SIG-M5 treated with dmso at 0.1 percent for 504 hours (cell line): Measurements from ENCODE around the gene PPP6R3.

ENCODE experiments used
- DNase-seq: peaks from one replicate; lab custom pipeline; 2025; ENCODE audit not compliant: unreplicated experiment; lab: John Stamatoyannopoulos, UW

The PPP6R3 gene

DNA sequence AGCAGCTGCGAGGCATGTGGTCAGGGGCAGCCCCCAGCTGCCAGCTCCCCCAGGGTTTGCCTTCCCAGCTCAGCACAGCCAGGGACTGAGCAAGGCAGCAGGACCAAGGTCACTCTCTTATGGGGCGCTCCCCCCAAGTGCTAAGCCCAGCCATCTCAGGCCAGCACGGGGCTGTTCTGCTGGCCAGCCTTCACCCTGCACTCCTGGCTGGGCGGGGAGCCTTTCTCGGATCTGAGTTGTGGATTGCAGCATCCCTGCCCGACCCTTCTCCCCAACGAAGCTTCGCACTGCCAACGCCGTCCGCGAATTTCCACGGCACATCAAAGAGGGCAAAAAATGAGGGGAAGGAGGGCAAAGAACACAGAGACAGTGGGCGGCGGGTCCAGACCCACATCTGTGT is 181.3 kb downstream of the PPP6R3 start:
- no peak for DNase-seq

DNA sequence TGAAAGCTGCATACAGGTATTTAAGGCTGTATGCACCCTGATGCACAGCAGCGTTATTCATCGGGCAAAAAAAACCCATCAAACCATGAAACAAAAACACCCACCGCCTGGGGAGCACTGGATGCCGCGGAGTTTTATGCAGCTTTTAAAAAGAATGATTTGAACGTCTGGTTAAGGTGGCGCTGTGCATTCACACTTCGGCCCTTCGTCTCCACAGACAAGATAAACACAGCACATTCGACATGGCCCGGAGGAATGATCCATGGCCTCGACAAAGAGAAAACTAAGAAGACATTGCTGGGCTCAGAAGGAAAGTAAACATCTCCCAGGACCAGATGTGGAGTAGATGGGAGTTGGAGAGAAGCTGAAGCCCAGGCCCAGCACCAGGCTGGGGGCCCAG is 183.0 kb downstream of the PPP6R3 start:
- DNase-seq = no peak

DNA sequence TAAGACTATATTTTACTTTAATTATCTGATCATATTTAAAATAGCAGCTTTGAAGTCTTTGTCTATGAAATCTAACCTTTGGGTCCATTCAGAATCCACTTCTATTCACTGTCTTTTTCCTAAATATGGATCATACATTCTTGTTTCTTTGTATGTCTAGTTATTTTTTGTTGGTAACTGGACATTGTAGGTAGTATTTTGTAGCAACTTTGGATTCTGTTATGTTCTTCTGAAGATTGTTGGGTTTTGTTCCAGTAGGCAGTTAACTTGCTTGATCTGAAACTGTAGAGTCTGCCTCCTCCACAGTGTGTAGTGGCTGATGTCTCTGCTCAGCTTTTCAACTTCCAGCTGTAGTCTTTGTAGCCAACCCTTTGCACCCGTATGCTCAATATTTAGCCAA is 186.3 kb downstream of the PPP6R3 start:
- no peak for DNase-seq

DNA sequence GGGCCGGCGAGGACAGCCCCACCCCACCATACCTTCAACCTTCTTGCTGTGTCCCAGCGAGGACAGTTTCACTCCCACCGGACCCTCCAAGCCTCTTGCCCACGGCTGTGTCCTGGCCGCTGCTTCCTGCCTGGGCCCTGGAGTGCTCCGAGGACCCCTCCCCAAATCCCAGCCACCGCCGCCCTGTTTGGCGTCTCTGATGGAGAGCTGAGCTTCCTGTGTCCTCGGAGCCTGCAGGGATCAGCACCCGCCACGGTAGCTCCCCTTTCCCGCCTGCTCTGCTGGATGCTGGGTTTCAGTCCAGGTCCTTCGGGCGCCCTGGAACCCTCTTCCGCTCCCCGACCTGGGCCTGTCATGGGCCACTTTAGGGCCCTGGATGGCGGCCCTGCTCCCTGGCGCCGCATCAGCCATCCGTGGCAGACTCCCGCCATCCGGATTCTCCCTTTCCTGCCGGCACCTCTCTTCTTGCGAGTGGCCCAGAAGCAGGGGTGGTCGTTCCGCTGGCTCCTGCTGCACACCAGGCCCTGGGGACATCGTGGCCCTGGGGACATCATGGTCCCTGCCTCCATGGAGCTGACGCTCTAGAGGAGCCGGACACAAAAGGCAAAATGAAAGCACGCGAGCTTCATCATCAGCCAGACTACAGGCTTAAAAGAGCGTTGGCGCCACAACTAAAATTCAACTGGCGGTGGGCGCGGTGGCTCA is 189.5 kb downstream of the PPP6R3 start:
- no peak for DNase-seq

DNA sequence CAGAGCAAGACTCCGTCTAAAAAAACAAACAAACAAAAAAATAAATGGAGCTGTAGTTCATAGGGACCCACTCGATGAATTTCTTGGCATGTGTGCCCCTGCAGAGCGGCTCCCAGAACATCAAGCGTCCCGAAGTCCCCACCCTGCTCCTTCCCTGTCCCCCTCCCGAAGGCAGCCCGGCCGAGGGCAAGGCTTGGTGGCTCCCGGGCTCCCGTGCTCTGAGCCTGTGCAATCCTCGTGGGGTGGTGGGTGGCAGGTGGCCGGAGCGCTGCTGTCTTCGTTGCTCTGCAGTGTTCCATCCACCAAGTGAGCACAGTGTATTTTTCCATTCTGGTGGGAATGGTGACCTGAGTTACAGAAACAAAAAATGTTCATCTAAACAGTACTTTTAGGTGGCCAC is 190.2 kb downstream of the PPP6R3 start:
- no peak for DNase-seq

DNA sequence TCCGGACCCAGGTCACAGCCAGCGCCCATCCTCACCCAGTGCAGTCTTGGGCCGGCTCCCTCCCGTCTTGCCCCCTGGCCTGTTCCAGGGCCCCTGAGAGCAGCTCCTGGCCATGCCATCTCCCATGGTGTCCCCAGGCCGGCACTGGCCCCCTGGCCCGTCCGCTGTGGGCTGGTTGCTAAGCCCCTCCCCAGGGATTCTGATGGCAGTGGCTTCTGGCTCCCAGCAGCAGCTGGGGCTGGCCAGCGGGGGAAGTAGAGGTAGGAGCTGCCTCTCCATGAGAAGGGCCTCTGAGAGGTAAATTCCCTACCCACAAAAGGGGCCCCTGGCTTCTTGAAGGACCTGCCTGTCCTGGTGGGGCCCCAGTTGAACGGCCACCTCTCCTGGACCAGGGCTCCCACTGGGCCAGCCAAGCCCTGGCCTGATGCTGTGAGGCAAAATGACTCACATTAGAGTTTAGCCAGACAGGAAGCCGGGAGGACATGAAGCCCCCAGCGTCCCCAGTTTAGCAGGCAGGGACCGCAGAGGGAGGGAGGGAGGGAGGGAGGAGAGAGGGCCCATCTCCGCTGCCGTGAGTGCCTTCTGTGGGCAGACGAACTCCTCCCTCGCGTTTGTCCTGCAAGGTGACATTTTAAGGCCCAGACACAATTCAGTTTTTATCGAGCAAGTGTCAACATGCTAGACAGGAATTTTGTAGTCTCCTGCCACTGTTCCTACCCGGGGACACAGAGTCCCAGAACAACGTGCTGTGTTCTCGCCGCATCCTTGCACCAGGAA is 190.8 kb downstream of the PPP6R3 start:
- DNase-seq = no peak

DNA sequence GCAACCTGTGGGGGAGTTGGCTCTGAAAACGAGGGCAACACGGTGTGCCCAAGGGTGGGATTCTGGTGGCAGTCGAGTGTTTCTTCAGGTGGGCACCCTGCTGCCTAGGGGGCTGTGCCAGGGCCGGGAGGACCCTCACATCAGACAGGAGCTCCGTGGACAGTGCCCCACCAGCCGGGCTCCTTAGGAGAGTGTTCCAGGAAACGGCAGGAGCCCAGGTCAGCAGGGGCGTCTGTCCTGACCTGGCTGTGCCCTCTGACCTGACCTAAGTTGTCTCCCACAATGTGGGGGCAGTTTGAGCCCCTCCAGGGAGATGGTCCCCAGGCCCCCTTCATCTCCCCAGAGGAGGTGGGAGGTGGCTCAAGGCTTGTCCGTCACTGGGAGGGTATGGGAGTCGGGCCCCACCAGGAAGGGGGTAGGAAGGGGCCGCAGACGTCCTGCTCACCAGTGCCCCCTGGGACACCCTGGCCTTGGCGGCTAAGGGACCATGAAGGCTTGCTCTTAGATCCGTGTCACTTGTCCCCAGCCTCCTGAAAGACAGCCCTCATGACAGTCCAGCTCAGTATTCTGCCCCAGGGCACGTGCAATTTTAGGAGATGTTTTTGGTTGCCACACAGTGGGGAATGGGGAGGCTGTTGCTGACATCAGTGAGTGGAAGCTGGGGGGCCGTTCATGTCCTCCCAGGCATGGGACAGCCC is 191.6 kb downstream of the PPP6R3 start:
- no peak for DNase-seq

DNA sequence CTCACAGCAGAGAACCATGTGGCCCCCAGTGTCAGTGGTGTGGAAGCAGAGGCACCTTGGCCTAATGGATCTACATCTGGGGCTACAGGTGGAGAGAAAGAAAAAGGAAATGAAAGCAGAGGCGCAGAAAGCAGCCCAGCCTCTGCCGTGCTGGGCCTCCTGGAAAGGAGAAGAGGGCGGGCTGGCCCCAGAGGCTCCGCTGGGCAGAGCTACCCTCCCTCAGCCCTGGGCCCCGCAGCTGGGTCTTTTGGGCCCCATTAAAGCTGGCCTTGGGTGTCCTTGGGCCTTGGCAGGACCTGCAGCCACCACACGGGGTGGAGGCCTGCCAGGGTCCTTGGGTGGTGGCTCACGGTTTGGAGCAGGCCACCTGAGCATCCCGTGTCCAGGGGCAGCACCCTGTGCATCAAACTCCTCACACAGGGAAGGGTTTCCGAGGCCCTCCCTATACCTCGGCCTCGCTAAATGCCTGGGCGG is 192.2 kb downstream of the PPP6R3 start:
- no peak for DNase-seq

DNA sequence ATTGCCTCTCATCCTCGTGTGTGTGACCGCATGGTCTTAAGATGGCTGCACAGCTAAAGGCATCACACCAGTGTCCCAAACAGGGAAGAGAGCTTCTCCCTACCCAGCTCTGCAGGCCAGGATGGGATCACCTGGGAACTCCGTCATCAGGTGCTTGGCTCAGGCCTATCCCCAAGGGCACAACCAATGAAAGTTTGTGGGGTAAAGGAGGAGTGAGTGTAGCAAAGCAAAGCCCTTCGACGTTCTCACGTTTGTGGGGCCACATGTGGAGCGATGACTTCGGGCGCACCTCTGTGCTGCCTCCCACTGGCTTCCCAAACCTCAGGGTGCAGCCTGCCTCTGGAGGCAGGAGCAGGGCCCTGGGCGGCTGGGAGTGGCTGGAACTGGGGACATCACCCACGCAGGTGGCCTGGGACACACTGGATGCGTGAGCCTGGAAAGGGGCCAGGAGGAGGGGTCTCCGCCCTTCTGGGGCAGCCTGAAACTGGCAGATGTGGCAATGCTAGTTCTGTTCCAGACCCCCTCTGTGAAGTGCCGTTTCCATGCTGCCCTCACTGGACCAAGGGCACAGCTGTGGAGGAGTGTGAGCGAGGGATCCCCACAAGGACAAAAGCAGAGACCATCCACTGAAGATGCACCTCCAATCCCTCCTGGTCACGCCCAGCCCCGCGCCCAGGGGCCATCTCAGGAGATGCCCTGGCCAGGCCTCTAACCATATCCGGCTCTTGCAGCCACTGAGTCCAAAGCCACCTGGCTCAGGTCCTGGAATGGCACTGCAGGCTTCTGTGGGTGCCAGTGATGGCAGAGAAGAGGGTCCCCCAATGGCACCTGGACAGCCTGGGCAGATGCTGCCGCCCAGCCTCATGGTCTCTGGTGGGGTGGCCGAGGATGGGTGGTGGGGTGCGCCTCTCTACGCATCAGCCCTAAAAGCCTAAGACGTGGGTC is 193.2 kb downstream of the PPP6R3 start:
- DNase-seq = no peak

DNA sequence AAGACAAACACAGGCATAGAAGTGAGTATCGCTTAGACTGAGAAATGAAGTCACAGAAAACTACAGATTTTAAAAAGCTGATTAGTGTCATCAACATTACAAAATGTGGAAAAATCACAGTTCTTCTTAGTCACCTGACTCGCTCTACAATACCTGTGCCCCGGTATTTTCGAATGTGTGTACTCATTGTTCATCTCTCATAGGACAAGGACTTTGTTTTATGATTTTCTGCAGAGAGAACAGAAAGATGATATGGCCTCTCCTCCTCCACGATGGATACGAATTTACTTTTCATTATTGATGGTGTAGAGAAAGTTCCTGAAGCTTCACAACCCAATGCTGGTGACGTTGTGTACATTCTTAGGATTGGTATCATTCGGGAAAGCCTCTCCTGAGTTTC is 194.4 kb downstream of the PPP6R3 start:
- DNase-seq = no peak

DNA sequence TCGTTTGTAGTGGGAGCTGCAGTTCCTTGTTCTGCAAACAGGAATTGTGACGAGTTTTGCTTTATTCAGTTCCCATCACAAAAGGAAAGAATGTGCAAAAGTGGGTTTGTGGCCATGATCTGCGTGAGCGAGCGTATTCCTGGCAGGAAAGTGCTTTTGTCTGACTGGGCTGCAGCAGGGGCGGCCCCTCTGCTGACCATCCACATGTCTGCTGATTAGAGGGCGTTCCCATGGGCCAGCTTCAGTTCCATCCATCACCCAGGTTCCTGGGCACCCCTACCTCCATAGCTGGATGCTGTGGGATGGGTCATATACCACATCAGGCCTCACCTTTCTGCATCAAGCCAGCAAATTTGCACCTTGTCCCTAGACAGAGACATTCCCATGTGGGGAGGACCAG is 194.9 kb downstream of the PPP6R3 start:
- DNase-seq = no peak

DNA sequence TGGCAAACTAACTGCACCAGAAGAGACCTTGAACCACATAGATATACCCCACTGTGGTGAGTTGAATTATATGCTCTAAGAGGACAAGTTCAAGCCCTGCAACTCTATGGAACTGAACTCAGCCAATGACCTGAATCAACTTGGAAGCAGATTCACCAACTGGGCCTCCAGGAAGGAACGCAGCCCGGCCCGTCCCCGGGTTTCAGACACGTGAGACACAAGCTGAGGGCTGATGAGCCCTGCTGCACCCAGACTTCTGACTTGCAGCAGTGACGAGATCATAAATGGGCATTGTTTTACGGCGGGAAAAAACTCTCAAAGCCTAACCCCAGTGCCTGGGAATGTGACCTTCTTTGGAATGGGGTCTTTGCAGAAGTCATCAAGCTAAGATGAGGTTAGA is 195.3 kb downstream of the PPP6R3 start:
- no peak for DNase-seq

DNA sequence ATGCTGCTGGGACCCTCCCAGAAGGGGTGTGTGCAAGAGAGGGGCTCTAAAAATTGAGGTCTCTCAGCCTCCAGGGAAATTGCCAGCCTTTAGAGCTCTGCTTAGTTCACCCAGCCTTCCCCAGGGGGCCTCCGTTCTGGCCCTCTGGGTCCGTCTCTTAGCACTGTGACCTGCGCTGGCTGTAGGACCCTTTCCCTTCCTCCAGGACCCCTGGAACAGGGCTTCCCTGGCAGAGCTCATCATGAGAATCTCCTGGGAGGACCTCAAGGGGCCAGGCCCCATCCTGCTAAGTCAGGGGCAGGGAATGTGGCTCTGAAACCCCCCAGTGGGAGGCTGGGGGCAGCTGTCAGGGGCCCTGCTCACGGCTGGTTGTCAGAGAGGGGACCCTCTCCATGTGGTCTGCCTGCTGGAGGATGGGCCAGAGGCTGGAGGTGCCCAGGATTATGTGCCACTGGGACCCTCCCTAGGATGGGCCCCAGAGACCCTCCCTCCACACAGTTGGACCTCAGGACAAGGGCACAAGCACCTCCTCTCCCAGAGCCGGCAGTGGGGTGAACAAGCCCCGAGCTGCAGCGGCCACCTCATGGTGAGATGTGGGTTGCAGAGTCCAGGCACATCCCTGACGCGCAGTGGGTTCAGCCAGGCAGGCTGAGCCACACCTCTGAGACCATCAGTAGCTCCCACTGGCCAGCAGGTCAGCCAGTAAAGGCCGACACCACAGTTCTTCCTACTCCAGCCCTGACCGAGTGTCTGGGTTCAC is 196.6 kb downstream of the PPP6R3 start:
- DNase-seq = no peak

DNA sequence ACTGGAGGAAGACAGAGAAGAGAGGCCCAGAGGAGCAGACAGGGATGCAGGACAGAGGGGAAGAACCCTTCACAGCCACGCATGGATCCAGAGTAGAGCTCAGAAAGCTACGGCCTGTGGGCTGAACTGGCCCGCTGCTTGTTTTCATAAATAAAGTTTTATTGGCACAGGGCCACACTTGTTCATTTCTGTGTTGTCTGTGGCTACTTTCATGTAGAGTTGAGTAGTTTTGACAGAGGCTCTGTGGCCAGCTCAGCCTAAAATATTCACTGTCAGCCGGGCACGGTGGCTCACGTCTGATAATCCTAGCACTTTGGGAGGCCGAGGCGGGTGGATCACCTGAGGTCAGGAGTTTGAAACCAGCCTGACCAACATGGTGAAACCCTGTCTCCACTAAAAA is 197.5 kb downstream of the PPP6R3 start:
- no peak for DNase-seq

DNA sequence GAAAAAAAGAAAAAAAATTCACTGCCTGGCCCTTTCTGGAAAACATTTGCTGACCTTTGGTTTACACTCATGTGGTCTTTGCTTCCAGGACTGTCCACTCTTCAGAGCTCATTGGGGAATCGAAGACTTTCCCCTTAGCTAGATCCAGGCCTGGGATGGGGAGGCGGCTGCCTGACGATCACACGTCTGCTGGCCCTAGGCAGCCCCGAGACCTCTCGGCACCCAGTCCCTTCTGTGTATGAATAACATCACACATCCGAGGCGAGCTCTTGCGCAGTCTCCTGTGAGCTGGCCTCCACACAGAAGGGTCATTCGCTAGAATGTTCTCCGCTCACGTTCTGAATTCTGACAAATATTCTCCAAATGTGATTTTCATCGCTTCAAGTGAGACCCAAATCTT is 198.1 kb downstream of the PPP6R3 start:
- no peak for DNase-seq

DNA sequence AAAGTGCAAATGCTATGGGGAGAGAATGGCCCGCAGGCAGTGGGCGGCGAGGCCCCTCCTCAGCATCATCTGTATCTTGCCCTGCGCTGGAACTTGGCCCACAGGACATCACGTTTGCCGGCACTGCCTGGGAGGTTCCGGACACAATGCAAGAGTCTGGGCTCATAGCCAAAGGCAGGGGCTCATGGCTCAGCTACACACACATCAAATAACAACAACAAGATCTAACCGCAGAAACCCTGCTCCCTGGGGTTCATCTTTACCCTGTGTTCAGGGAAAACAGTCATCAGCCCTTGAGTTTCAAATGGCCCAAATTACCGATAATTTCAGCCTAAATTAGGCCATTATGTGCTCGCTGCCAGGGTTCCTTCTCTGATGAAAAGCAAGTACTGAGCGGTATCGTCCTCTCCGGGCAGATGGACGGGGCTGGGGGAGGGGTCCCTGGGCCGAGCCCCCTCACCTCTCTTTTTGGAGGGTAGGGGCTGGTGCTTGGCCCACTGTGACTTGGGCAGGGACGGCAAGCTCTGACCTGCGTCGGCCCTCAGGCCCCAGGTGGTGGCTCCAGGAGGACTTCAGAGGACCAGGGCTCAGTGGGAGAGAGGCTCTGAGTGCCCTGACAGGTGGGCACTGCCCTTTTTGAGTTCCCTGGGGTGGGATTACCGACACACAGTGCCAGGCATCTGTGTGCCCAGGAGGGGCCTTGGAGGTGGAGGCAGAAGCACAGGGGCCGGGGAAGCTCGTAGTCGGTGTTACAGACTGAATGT is 198.8 kb downstream of the PPP6R3 start:
- DNase-seq = no peak

DNA sequence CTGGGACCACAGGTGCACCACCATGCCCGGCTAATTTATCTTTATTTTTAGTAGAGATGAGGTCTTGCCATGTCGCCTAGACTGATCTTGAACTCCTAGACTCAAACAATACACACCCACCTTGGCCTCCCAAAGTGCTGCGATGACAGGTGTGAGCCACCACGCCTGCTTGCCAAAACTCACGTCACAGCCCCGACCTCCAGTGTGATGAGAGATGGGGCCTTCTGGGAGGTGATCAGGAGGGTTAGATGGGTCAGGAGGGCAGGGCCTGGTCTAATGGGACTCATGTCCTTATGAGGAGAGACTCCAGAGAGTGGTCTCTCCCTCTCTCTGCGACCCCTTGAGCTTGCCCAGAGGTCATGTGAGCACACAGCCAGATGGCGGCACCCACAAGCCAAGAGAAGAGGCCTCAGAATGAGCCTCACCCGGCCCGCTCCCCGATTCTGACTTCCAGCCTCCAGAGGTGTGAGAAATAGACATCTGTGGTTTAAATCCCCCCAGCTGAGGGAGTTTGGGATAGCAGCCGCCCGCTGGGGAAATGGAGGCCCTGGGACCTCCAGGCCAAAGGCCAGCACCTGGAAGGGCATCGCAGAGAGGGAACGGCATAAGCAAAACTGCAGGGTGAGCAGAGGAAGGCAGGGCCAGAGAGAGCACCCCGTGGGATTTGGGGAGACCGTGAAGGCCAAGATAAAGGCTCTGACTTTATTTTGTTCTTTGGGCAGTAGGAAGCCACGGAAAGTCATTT is 199.7 kb downstream of the PPP6R3 start:
- DNase-seq = no peak

DNA sequence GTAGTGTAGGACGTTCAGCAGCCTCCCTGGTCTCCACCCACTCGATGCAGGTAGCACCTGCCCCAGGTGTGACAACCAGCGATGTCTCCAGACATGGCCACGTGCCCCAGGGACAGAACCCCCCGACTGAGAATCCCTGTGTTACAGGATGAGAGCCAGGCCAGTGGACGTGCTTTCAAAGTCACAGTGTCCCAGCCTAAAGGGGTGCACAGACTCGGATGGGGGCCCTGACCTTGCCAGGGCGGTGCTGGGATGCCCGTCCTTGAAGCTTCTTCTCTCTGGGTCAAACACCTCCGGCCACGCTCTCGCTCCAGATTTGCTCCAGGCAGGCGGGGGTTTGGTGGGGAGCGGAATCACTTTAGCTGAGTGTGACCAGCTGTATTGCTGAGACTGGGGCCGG is 200.5 kb downstream of the PPP6R3 start:
- no peak for DNase-seq
